HG03439 (cell line): Measurements from ENCODE around the gene NTM.

Experiments
- ATAC-seq: cut with Tn5 transposase; IDR thresholded peaks from one replicate; pipeline ENCODE4 v1.9.1; 2021; ENCODE audit warnings: mild to moderate bottlenecking, moderate library complexity; ENCODE audit not compliant: unreplicated experiment

Gene NTM

DNA sequence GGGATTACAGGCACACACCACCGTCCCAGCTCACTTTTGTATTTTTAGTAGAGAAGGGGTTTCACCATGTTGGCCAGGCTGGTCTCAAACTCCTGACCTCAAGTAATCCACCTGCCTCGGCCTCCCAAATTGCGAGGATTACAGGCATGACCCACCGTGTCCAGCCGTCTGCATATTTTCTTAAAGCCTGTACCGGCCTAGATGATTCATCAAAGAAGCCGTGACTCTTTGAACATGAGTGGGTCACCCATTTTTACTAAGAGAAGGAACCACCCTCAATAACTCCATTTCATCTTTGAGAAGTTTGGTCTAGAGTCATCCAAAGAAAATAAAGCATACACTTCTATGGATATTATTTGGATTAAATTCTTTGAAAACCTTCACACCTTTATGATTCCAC is 388.3 kb downstream of the NTM start:
- no peak for ATAC-seq

GRCh38 chr11:131759140-131759539 is 388.7 kb downstream of the NTM start:
- no peak for ATAC-seq

DNA sequence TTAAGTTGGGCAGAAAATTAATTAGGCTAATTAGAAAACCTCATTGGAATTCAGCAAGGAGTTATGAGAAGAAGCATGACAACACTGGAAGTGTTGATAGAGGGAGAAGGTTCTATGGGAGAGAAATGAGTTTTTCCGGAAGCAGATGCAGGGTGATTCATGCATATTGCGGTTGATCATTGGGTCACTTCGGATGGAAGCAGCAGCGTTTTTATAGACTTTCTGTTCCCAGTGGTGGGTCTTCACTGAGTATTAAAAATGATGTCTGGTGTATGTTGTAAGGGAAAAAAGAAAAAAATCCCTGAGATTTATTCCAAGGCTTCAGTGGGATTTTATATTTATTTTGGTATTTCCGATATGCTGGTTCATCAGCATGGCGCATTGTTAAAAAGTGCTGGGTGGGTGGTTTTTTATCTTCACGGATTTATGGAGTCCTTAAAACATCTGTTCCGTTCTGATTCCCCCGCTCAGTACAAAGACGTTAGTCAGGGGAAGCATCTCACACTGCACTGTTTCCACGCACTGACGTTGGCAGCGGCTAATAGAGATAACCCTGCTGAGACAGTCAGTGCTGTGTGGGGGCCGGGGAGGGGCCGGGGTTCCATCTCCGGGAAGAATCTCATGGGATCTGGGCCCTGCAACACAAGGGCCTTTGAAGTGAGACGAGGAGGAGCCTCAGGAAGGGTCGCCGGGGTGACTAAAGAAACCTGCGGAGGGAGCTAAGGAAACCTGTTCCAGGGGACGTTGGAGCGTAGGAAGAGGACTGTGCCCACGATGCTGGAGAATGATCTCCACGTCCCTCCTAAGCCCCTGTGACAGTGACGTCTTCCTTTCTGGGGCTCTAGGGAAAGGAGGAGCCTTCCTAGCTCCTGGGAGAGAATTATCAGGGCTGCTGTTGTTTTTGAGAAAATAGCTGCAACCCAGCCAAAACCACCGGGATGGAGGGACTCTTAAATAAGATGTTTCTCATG is 390.0 kb downstream of the NTM start:
- ATAC-seq: no peak

- ATAC-seq: no peak
Measured at GRCh38 chr11:131762346-131763110, 392.1 kb downstream of the NTM start.

- no peak for ATAC-seq
Measured at GRCh38 chr11:131763193-131763890, 392.9 kb downstream of the NTM start.

DNA sequence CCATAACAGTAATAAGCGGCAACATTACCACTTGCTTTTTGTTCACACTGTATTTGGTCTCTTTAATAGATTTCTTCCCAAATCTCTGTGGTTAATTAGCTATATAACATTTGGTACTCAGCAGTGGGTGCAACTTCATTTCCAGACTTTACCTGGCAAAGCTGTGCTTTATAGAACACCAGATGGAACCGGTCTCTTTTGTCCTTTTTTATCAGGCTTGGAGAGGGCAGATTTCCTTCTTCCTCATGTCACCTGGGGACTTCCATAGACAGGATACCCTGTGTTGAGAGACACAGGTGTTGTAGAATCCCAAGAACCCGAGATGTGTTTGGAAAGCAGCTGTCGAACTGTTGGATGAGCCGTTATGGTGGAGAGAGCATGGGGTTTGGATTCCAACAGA is 393.7 kb downstream of the NTM start:
- no peak for ATAC-seq

DNA sequence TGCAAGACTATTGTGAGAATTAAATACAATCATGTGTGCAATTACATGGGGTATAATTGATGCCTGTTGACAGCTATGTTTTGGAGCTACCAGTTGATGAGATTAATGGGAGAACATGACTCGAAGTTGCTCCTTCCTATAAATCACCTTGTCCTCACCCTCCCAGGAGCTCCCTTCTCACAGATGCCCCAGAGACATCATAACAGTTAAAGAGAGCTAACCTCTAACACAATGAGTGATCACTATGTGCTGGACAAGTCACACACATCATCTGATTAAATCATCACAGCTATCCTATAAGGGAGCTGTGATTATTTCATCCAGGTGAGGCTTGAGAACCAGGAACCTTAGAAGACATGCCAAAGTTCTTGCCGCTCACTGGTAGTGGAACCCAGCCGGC is 394.2 kb downstream of the NTM start:
- ATAC-seq: no peak

- no peak for ATAC-seq
Measured at GRCh38 chr11:131766637-131767036, 396.2 kb downstream of the NTM start.

DNA sequence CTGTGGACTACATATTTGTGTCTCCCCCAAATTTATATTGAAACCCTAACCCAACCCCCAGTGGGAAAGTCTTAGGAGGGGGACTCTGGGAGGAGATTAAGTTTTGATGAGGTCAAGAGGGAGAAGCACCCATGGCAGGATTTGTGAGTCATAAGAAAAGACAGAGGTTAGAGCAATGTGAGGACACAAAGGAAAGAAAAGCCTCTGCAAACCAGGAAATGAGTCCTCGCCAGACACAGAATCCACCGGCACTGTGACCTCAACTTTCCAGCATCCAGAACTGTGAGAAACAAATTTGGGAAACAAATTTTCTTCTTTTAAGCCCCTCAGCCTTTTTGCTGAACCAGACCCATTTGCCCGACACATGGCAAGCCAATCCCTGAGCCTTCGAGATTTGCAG is 397.0 kb downstream of the NTM start:
- ATAC-seq: no peak

- no peak for ATAC-seq
Measured at GRCh38 chr11:131770801-131771200, 400.4 kb downstream of the NTM start.

GRCh38 chr11:131771471-131771870 is 401.1 kb downstream of the NTM start:
- no peak for ATAC-seq

DNA sequence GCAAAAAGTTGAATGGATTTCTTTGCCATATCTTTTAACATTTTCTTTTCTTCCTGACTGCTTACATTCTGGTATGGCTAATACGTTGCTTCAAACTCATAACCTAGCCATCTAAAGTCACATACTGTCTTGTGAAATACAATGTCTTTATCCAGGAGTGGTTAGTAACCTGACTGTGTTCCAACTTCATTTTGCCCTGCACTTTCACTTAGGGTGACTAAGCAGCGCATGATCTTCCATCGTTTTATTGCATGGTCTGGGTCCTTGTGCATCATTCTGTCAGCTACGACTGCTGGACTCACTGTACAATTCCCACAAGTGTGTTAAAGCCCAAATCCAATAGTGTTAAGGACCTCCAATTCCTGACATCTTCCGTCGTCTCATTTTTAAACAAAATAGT is 403.2 kb downstream of the NTM start:
- ATAC-seq: no peak

DNA sequence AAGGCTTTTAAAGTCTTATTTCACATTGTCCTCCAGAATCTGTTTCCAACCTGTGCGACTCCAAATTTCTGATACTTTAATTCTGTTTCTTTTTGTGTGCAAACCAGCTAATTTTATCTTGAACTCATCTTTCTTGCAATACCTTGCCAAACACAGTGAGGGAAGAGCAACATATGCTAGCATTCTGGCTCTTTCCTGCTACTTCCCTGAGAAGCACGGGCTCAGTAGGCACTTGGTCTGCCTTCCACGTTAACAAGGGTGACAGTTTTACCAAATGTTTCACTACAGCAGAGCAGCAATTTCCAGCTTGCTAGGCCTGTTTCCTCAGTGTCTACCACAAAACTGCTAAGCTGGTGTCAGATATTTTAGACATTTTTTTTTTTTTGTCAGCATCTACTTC is 405.8 kb downstream of the NTM start:
- ATAC-seq: no peak

DNA sequence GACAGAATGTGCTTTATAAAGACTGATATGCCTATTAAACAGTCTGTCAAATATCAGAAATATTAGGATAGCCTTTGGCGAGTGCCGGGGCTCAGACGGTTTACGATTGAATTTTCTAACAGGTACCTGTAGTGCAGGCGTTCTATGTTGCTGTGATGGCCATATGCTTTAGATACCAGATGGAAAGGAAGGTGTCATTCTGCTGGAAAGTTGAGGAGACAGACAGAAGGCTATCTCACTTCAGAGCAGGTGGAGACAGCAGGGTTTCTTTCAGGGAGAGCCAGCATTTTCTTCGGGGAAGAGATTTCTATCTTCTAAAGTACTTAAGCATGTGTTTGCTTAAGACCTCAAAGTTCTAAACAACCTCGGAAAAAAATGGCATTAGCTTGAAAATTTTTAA is 415.4 kb downstream of the NTM start:
- no peak for ATAC-seq

DNA sequence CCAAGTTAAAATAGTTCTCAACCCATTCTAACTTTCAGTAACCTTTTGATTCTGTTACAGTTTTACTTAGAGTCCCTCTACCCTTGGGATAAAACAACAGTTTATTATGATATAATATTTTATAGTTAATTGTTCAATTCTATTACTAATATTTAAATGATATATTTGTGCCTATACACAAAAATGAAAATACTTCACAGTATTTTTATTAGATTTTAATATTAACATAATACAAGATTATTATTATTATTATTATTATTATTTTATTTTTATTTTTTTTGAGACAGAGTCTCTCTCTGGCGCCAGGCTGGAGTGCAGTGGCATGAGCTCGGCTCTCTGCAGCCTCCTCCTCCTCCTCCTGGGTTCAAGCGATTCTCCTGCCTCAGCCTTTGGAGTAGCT is 416.7 kb downstream of the NTM start:
- no peak for ATAC-seq

DNA sequence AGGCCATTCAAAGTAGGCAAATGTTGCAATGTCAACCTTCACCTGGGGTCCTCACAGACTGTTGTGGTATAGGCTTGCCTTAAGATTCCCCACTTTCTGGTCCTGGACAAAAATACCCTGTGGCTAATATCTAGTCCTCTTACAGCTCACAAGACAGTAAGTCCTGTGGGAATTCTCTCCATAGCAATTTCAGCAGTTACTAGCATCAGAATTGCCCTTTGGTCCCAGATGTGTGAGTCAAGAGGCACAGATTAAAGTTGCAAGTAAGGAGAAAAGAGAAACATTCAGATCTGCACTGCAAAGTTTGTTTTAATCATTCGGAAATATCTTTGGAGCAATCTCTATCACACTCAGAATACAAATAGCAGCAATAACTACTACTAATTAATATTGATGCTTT is 420.2 kb downstream of the NTM start:
- ATAC-seq: no peak

DNA sequence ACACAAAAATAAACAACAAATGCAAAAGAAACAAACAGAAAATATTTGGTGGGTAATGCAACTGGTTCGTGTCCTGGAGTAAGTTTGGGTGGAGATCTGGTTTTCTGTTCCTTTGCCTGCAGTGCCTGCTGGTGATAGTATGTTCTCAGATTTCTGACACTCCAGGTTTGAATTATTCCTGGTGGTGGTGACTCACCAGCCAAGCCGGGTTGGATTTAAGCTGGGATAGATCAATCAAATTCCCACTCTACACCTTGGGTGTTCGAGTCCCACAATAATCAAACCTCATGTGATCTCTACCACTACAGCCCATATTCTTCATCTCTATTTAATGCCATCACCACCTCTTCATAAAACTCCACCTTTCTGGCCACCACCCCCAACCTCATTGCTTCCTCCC is 421.8 kb downstream of the NTM start:
- ATAC-seq: no peak

- no peak for ATAC-seq
Measured at GRCh38 chr11:131796089-131796488, 425.7 kb downstream of the NTM start.

DNA sequence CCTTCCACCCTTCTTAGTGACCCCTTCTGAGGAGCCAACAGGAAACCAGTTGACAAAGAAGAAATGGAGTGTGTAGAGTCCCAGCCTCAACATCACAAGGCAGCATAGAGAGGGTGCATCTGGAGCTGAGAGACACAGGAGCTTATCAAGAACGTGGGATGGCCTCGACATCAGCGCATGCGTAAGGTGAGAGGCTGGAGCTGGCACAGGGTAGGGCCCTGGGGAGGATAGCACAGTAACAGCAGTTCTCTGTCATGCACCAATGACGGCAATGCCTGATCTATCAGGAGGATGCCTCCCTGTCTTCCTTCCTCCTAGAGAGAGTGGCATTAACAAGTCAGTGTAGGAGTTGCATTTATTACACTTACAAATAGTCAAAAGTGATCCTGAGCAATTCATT is 426.1 kb downstream of the NTM start:
- ATAC-seq: no peak

GRCh38 chr11:131800452-131800851 is 430.0 kb downstream of the NTM start:
- ATAC-seq: no peak

DNA sequence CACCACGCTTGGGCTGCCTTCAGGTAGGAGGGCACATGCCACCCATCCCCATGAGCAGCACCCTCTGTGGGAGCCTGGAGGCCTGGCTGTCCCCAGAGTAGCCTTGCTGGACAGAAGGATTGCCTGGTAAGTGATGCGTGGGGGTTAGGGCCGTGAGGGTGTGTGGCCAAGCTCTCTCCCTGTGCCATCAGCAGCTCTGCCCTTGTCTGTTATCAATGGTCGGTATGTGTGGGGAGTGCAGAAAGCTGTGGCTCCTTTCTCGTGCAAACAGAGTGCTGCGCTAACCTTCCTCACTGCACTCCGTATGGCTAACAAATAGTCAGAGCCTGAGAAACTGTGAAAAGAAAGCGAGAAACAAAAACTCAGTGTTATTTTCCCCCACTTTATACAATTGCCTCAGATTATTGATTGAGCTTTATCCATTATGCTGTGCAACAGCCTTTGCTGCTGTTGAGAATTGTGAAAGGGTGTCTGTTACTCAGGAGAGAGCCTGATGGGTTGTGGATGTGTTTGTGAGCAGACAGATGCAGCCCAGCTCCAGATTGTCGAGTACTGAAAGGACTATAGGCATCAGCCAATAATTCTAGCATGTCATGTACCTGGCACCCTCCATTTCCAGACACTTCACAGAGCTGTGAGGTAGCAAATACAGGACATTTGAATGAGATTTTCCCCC is 432.2 kb downstream of the NTM start:
- no peak for ATAC-seq
